HepG2 (cell line): Measurements from ENCODE around the gene TJP2. TPM values are rescaled to one million over a fixed set of nuclear protein-coding genes. Genes with fewer than 3 reads are reported as not detected.
A peak's percentile ranks its signal among the peaks of the same experiment; 100 is the strongest.

ENCODE experiments used
- ATF5 ChIP-seq: sonication (generic); formaldehyde crosslinking; IDR thresholded peaks from 2 replicates; pipeline ENCODE4 v1.4.0; 2020; ENCODE audit warnings: mild to moderate bottlenecking, low read depth, missing genetic modification reagents
- CEBPB ChIP-seq: IDR thresholded peaks from 2 replicates; pipeline ENCODE4 v1.6.1; 2011; ENCODE audit warnings: low read depth, low read length, improper control_type of control experiment, borderline replicate concordance
- CENPT ChIP-seq: sonication (generic); formaldehyde crosslinking; IDR thresholded peaks from 2 replicates; pipeline ENCODE4 v1.8.0; 2022; ENCODE audit warnings: low read depth, mild to moderate bottlenecking, moderate library complexity, missing genetic modification reagents
- CSRNP2 ChIP-seq: sonication (generic); formaldehyde crosslinking; conservative IDR thresholded peaks from 2 replicates; pipeline ENCODE4 v1.8.0; 2022; ENCODE audit warnings: low read depth, missing genetic modification reagents
- NFATC3 ChIP-seq: sonication (generic); formaldehyde crosslinking; IDR thresholded peaks from 2 replicates; pipeline ENCODE4 v1.5.1; 2020; ENCODE audit warnings: mild to moderate bottlenecking, missing genetic modification reagents
- NR3C1 ChIP-seq: sonication (generic); formaldehyde crosslinking; IDR thresholded peaks from 2 replicates; pipeline ENCODE4 v1.4.0; 2020; ENCODE audit warnings: missing genetic modification reagents
- PLSCR1 ChIP-seq: sonication (generic); formaldehyde crosslinking; IDR thresholded peaks from 2 replicates; pipeline ENCODE4 v1.5.0; 2020; ENCODE audit warnings: missing genetic modification reagents, mild to moderate bottlenecking, borderline replicate concordance
- TBX3 ChIP-seq: fragments of 450-650 bp; IDR thresholded peaks from 2 replicates; pipeline ENCODE4 v1.6.1; 2017; ENCODE audit warnings: antibody characterized with exemption, mild to moderate bottlenecking, inconsistent platforms, borderline replicate concordance
- TOE1 ChIP-seq: sonication (generic); formaldehyde crosslinking; IDR thresholded peaks from 2 replicates; pipeline ENCODE4 v1.4.0; 2020; ENCODE audit warnings: mild to moderate bottlenecking, missing genetic modification reagents
- ZBTB43 ChIP-seq: sonication (generic); formaldehyde crosslinking; conservative IDR thresholded peaks from 2 replicates; pipeline ENCODE4 v1.4.0; 2020; ENCODE audit warnings: missing genetic modification reagents
- ZNF18 ChIP-seq: sonication (generic); formaldehyde crosslinking; IDR thresholded peaks from 2 replicates; pipeline ENCODE4 v1.8.0; 2022; ENCODE audit warnings: mild to moderate bottlenecking, missing genetic modification reagents; ENCODE audit not compliant: insufficient replicate concordance
- ZNF24 ChIP-seq: fragments of 450-650 bp; IDR thresholded peaks from 2 replicates; pipeline ENCODE4 v1.6.1; 2017; ENCODE audit warnings: antibody characterized with exemption, mild to moderate bottlenecking
- ZNF256 ChIP-seq: sonication (generic); formaldehyde crosslinking; conservative IDR thresholded peaks from 2 replicates; pipeline ENCODE4 v1.4.0; 2020; ENCODE audit warnings: missing genetic modification reagents
- ZNF44 ChIP-seq: sonication (generic); formaldehyde crosslinking; IDR thresholded peaks from 2 replicates; pipeline ENCODE4 v1.5.1; 2020; ENCODE audit warnings: mild to moderate bottlenecking, missing genetic modification reagents
- ZNF496 ChIP-seq: sonication (generic); formaldehyde crosslinking; IDR thresholded peaks from 2 replicates; pipeline ENCODE4 v1.8.1; 2023; ENCODE audit warnings: mild to moderate bottlenecking, moderate library complexity, missing genetic modification reagents; ENCODE audit not compliant: insufficient replicate concordance
- ZNF570 ChIP-seq: sonication (generic); formaldehyde crosslinking; IDR thresholded peaks from 2 replicates; pipeline ENCODE4 v1.4.0; 2020; ENCODE audit warnings: mild to moderate bottlenecking, missing genetic modification reagents, borderline replicate concordance
- polyA plus RNA-seq, 8 experiments: library from polyadenylated mRNA; depleted of rRNA in 3 of 8; stranded (reverse) in 7 of 8; unstranded in 1 of 8; fragments of >200 nt; fragmentation: Illumina TruSeq in 4 of 8; extraction: Trizol in 4 of 8; gene quantifications; 2 replicates each; pipeline versions ENCODE4 v1.2.1 to v1.2.3, GENCODE V29; 2011 to 2016; ENCODE audit warnings: low read depth in 4 of 8, missing spikeins in 1 of 8, mixed read lengths in 1 of 8; ENCODE audit not compliant: insufficient read depth in 1 of 8
- total RNA-seq, 5 experiments: library from RNA; depleted of rRNA; stranded (reverse); fragments of >200 nt; fragmentation: Illumina TruSeq; extraction: Trizol; gene quantifications; 2 replicates each; pipeline ENCODE4 v1.2.3, GENCODE V29; 2016; ENCODE audit warnings: low read depth in 1 of 5
- TF ChIP-seq, protein P1 (sequence below): IDR thresholded peaks from 2 replicates; pipeline ENCODE4 v1.6.1; 2012; ENCODE audit warnings: low read depth, low read length, improper control_type of control experiment

TJP2 gene
- total and polyA plus RNA-seq, 2 of the 13 experiments (the other 11 are each of a cell fraction or from before 2014, with no cell fraction given): 109 to 110 TPM

DNA sequence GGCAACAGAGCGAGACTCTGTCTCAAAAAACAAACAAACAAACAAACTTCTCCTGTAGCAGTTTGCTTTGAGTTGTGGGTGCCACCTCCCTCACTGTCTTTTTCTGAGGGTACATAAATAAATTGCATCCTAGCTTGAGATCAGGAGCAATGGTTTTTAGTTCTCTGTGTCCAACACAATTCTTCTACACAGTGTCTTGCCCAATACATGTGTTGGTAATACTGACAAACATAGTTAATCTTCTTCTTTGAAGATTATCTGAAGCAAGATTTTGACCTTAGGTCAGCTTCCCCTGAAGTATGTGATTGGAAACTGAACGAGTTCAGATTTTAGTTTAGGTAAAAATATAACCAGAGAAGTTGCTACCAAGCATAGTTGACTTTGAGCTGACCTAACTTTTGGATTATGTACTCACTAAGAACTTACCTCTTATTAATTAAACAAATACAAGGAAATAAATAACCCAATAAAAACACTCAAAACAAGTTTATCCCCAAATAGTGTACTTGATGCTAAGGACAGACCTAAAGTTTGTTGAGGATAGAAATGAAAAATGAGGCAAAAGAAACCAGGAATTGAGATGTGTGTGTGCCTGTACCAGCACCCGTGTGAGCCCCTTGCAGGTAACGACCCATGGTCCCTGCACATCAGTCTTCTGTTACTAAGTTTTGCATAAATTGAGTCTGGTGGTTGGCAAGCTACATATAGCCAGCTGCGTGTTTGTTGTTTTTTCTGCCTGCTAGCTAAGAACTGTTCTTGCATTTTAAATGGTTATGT, 16.2 kb downstream of the TJP2 start (continued):
- TF ChIP-seq ZNF24 (no peak), PLSCR1 (CRISPR knock-in tag) (no peak), ZNF44 (CRISPR knock-in tag) (no peak), CSRNP2 (no peak), NR3C1 (CRISPR knock-in tag) (no peak), CEBPB (peak; percentile 94), NFATC3 (CRISPR knock-in tag) (no peak), TBX3 (no peak), ZNF256 (CRISPR knock-in tag) (no peak), ZBTB43 (no peak), CENPT (no peak), ZNF496 (CRISPR knock-in tag) (no peak), ZNF570 (CRISPR knock-in tag) (no peak), TOE1 (CRISPR knock-in tag) (no peak), ATF5 (no peak), ZNF18 (CRISPR knock-in tag) (no peak)
- TF ChIP-seq, protein P1, sequence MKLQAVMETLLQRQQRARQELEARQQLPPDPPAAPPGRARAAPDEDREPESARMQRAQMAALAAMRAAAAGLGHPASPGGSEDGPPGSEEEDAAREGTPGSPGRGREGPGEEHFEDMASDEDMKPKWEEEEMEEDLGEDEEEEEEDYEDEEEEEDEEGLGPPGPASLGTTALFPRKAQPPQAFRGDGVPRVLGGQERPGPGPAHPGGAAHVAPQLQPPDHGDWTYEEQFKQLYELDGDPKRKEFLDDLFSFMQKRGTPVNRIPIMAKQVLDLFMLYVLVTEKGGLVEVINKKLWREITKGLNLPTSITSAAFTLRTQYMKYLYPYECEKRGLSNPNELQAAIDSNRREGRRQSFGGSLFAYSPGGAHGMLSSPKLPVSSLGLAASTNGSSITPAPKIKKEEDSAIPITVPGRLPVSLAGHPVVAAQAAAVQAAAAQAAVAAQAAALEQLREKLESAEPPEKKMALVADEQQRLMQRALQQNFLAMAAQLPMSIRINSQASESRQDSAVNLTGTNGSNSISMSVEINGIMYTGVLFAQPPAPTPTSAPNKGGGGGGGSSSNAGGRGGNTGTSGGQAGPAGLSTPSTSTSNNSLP: peak; percentile 10; the same call in 1 of the 2 replicates
